GM23338 (cell line): ENCODE results near the gene CARNS1. TPM values are rescaled to one million over a fixed set of nuclear protein-coding genes. Genes with fewer than 3 reads are reported as not detected.

ENCODE experiments used
- ATAC-seq: fragments of 200-7000 bp; cut with Tn5 transposase; 3 replicates; pipeline ENCODE4 v1.9.1; 2020
- DNase-seq: peaks from one replicate; pipeline ENCODE4 v3.0.0-alpha.2; 2015; ENCODE audit warnings: low spot score
- H2AFZ ChIP-seq: fragments of 200-600 bp; sonication (generic); 2 replicates; pipeline ENCODE4 v1.8.0; 2016; ENCODE audit warnings: antibody characterized with exemption, mild to moderate bottlenecking, moderate library complexity
- H3F3A ChIP-seq: fragments of 200-600 bp; sonication (generic); replicated peaks from 2 replicates; pipeline ENCODE4 v1.8.0; 2017; ENCODE audit warnings: antibody characterized with exemption, mixed run types, low read depth
- H3K27ac ChIP-seq: fragments of 200-600 bp; sonication (generic); 2 replicates; pipeline ENCODE4 v1.6.1; 2016; ENCODE audit warnings: low read depth
- H3K27me3 ChIP-seq: fragments of 200-600 bp; sonication (generic); 2 replicates; pipeline ENCODE4 v1.8.0; 2016; ENCODE audit warnings: mild to moderate bottlenecking, mixed run types, moderate library complexity; ENCODE audit not compliant: insufficient read depth
- H3K36me3 ChIP-seq: fragments of 200-600 bp; sonication (generic); 2 replicates; pipeline ENCODE4 v1.8.0; 2016; ENCODE audit warnings: mild to moderate bottlenecking; ENCODE audit not compliant: insufficient read depth
- H3K4me1 ChIP-seq: fragments of 200-600 bp; sonication (generic); 2 replicates; pipeline ENCODE4 v1.8.0; 2016; ENCODE audit warnings: mild to moderate bottlenecking, moderate library complexity; ENCODE audit not compliant: insufficient read depth
- H3K4me2 ChIP-seq: fragments of 200-600 bp; sonication (generic); 2 replicates; pipeline ENCODE4 v1.7.1; 2017; ENCODE audit warnings: mixed run types
- H3K4me3 ChIP-seq: fragments of 200-600 bp; sonication (generic); 2 replicates; pipeline ENCODE4 v1.6.1; 2016; ENCODE audit warnings: mixed run types
- H3K79me2 ChIP-seq: fragments of 200-600 bp; sonication (generic); replicated peaks from 2 replicates; pipeline ENCODE4 v1.8.0; 2017; ENCODE audit warnings: mild to moderate bottlenecking; ENCODE audit not compliant: insufficient read depth
- H3K9me2 ChIP-seq: fragments of 200-600 bp; sonication (generic); 2 replicates; pipeline ENCODE4 v1.8.0; 2017; ENCODE audit not compliant: insufficient read depth
- H4K20me1 ChIP-seq: fragments of 200-600 bp; sonication (generic); replicated peaks from 2 replicates; pipeline ENCODE4 v1.8.0; 2017; ENCODE audit warnings: mild to moderate bottlenecking; ENCODE audit not compliant: insufficient read depth
- H3K27ac Mint-ChIP-seq: 2 replicates; pipeline ENCODE4 v1.8.0; 2020; ENCODE audit warnings: inconsistent platforms, mild to moderate bottlenecking, moderate library complexity, mixed read lengths
- H3K27me3 Mint-ChIP-seq: 3 replicates; pipeline ENCODE4 v1.8.0; 2022; ENCODE audit warnings: low read depth, mild to moderate bottlenecking, moderate library complexity, mixed read lengths, inconsistent platforms; ENCODE audit not compliant: insufficient read depth, poor library complexity
- H3K36me3 Mint-ChIP-seq: 3 replicates; pipeline ENCODE4 v1.8.0; 2021; ENCODE audit warnings: low read depth, mild to moderate bottlenecking, inconsistent platforms, moderate library complexity, mixed read lengths
- H3K4me1 Mint-ChIP-seq: 3 replicates; pipeline ENCODE4 v1.8.0; 2020; ENCODE audit warnings: mild to moderate bottlenecking, inconsistent platforms, mixed read lengths
- H3K4me3 Mint-ChIP-seq: 3 replicates; pipeline ENCODE4 v1.8.0; 2021; ENCODE audit warnings: moderate library complexity, mild to moderate bottlenecking, inconsistent platforms, mixed read lengths
- H3K9me3 Mint-ChIP-seq: 3 replicates; pipeline ENCODE4 v1.8.0; 2020; ENCODE audit warnings: moderate library complexity, mild to moderate bottlenecking, inconsistent platforms, mixed read lengths
- CREB1 ChIP-seq: fragments of 250-450 bp; sonication (Bioruptor Pico); IDR thresholded peaks from 2 replicates; pipeline ENCODE4 v1.5.0; 2020; ENCODE audit warnings: low read depth, mild to moderate bottlenecking, moderate library complexity
- ETS1 ChIP-seq: IDR thresholded peaks from 2 replicates; pipeline ENCODE4 v1.6.1; 2016; ENCODE audit warnings: antibody characterized with exemption
- EZH2 ChIP-seq: fragments of 200-600 bp; sonication (generic); IDR thresholded peaks from one replicate; pipeline ENCODE4 v1.8.0; 2017; ENCODE audit warnings: antibody characterized with exemption, mild to moderate bottlenecking, low read depth; ENCODE audit not compliant: unreplicated experiment
- EZH2phosphoT487 ChIP-seq: fragments of 200-600 bp; sonication (generic); IDR thresholded peaks from one replicate; pipeline ENCODE4 v1.8.1; 2018; ENCODE audit warnings: antibody characterized with exemption; ENCODE audit not compliant: unreplicated experiment
- JUNB ChIP-seq: IDR thresholded peaks from one replicate; pipeline ENCODE4 v1.6.1; 2016; ENCODE audit warnings: antibody characterized with exemption; ENCODE audit not compliant: unreplicated experiment
- NANOG ChIP-seq: IDR thresholded peaks from 2 replicates; pipeline ENCODE4 v1.6.1; 2016; ENCODE audit warnings: antibody characterized with exemption, borderline replicate concordance
- POLR2AphosphoS5 ChIP-seq: IDR thresholded peaks from 2 replicates; pipeline ENCODE4 v1.6.1; 2016; ENCODE audit warnings: antibody characterized with exemption, low read depth
- STAT1 ChIP-seq: IDR thresholded peaks from one replicate; pipeline ENCODE4 v1.6.1; 2016; ENCODE audit warnings: antibody characterized with exemption; ENCODE audit not compliant: unreplicated experiment
- ZNF114 ChIP-seq: fragments of 250-450 bp; sonication (Bioruptor Pico); IDR thresholded peaks from 2 replicates; pipeline ENCODE4 v1.5.0; 2020; ENCODE audit warnings: mild to moderate bottlenecking, moderate library complexity
- ZNF331 ChIP-seq: fragments of 250-450 bp; sonication (Bioruptor Pico); IDR thresholded peaks from 2 replicates; pipeline ENCODE4 v1.5.0; 2020; ENCODE audit warnings: low read depth, mild to moderate bottlenecking, moderate library complexity
- ZNF462 ChIP-seq: fragments of 250-450 bp; sonication (Bioruptor Pico); IDR thresholded peaks from 2 replicates; pipeline ENCODE4 v1.5.0; 2020; ENCODE audit warnings: mild to moderate bottlenecking, moderate library complexity
- polyA plus RNA-seq: library from polyadenylated mRNA; unstranded; fragments of >200 nt; fragmentation: Nextera tagmentation; extraction: Ambion mirVana; gene quantifications from 2 replicates; pipeline ENCODE4 v1.2.1, GENCODE V29; 2016
- total RNA-seq: library from RNA; depleted of rRNA; stranded (reverse); fragments of >200 nt; shearing (Covaris generic); gene quantifications from 2 replicates; pipeline ENCODE4 v1.2.3, GENCODE V29; 2014
- TF ChIP-seq, protein P1 (sequence below): IDR thresholded peaks from one replicate; pipeline ENCODE4 v1.6.1; 2018; ENCODE audit warnings: antibody characterized with exemption; ENCODE audit not compliant: unreplicated experiment
- TF ChIP-seq, protein P2 (sequence below), 2 experiments: fragments of 200-600 bp in 1 of 2; sonication (generic) in 1 of 2; conservative IDR thresholded peaks; 2 replicates each; pipeline versions ENCODE4 v1.5.1 to v1.6.1; 2016 to 2017; ENCODE audit warnings: antibody characterized with exemption in 2 of 2, low read depth in 2 of 2, mild to moderate bottlenecking in 2 of 2, moderate library complexity in 1 of 2

The CARNS1 gene
- total and polyA plus RNA-seq, 2 experiments from 2014 or later = 0.52 to 0.76 TPM

DNA sequence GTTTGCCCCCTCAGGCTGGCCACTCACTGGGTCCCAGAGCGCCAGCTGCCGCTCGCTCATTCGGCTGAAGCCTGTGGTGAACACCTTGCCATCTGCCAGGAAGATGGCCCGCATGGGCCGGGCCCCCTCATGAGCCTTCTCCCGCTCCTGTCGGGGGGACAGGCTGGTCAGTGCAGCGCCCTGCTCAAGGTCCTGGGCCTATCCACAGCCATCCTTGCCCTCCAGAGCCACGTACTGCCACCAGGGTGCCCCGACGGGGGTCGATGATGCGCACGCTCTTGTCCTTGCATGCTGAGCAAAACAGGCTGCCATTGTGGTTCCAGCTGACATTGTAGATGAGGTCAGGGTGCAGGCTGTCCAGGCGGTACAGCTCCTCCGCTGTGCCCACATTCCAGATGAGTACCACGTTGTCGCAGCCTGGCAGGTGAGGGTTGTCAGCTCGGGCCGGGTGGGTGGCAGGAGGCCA lies 25.7 kb downstream of the CARNS1 start:
- no peak overlapping the region for H3K4me3 Mint-ChIP-seq
- peaks cover 22% of the 10 kb centered on the region for H3K4me1 Mint-ChIP-seq
- DNase-seq (no peak), ATAC-seq (no peak)
- Histone ChIP-seq H3K4me2 (no peak overlapping the region), H3K4me1 (peaks cover 17% of the 10 kb centered on the region), H3K79me2 (no peaks in the 10 kb centered on the region), H3K27me3 (no peaks in the 10 kb centered on the region), H3K9me2 (no peaks in the 10 kb centered on the region), H3K27ac (no peak overlapping the region), H3F3A (0 out of 2 replicates have a peak, but pooled peaks cover 16% of the 10 kb centered on the region), H3K36me3 (0 out of 2 replicates have a peak, but pooled peaks cover 3% of the 10 kb centered on the region), H3K4me3 (no peak overlapping the region), H2AFZ (no peak overlapping the region), H4K20me1 (no peaks in the 10 kb centered on the region)
- H3K9me3 Mint-ChIP-seq = no peaks in the 10 kb centered on the region
- H3K27ac Mint-ChIP-seq = no peak overlapping the region
- peaks cover 20% of the 10 kb centered on the region for H3K27me3 Mint-ChIP-seq
- TF ChIP-seq, protein P1, sequence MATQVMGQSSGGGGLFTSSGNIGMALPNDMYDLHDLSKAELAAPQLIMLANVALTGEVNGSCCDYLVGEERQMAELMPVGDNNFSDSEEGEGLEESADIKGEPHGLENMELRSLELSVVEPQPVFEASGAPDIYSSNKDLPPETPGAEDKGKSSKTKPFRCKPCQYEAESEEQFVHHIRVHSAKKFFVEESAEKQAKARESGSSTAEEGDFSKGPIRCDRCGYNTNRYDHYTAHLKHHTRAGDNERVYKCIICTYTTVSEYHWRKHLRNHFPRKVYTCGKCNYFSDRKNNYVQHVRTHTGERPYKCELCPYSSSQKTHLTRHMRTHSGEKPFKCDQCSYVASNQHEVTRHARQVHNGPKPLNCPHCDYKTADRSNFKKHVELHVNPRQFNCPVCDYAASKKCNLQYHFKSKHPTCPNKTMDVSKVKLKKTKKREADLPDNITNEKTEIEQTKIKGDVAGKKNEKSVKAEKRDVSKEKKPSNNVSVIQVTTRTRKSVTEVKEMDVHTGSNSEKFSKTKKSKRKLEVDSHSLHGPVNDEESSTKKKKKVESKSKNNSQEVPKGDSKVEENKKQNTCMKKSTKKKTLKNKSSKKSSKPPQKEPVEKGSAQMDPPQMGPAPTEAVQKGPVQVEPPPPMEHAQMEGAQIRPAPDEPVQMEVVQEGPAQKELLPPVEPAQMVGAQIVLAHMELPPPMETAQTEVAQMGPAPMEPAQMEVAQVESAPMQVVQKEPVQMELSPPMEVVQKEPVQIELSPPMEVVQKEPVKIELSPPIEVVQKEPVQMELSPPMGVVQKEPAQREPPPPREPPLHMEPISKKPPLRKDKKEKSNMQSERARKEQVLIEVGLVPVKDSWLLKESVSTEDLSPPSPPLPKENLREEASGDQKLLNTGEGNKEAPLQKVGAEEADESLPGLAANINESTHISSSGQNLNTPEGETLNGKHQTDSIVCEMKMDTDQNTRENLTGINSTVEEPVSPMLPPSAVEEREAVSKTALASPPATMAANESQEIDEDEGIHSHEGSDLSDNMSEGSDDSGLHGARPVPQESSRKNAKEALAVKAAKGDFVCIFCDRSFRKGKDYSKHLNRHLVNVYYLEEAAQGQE = no peak
- TF ChIP-seq ETS1 = no peak
- no peak for TF ChIP-seq EZH2phosphoT487
- TF ChIP-seq, protein P2, sequence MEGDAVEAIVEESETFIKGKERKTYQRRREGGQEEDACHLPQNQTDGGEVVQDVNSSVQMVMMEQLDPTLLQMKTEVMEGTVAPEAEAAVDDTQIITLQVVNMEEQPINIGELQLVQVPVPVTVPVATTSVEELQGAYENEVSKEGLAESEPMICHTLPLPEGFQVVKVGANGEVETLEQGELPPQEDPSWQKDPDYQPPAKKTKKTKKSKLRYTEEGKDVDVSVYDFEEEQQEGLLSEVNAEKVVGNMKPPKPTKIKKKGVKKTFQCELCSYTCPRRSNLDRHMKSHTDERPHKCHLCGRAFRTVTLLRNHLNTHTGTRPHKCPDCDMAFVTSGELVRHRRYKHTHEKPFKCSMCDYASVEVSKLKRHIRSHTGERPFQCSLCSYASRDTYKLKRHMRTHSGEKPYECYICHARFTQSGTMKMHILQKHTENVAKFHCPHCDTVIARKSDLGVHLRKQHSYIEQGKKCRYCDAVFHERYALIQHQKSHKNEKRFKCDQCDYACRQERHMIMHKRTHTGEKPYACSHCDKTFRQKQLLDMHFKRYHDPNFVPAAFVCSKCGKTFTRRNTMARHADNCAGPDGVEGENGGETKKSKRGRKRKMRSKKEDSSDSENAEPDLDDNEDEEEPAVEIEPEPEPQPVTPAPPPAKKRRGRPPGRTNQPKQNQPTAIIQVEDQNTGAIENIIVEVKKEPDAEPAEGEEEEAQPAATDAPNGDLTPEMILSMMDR (conservative IDR thresholded peaks at IDR 0.05; ENCODE audit: low read depth in 2 of 2) = no peak
- TF ChIP-seq JUNB = no peak
- TF ChIP-seq EZH2 = no peak
- TF ChIP-seq STAT1 = no peak
- no peak for TF ChIP-seq POLR2AphosphoS5
- no peak for TF ChIP-seq ZNF114 (CRISPR knock-in tag)
- no peak for TF ChIP-seq ZNF331
- TF ChIP-seq NANOG = no peak
- TF ChIP-seq CREB1 (CRISPR knock-in tag) = no peak
- TF ChIP-seq ZNF462 (CRISPR knock-in tag) = no peak
- peaks cover 25% of the 10 kb centered on the region for H3K36me3 Mint-ChIP-seq
